Fibroblast of skin of left biceps (primary cell): Measurements from ENCODE around the gene TMEM132C.
"Not testable (repeated sequence)": the region's sequence is repeated elsewhere in the genome, so short reads cannot be mapped to it uniquely, and the experiment has no call there.

ENCODE experiments used
- DNase-seq, 2 experiments: peaks; one replicate each; pipeline ENCODE4 v3.0.0-alpha.2; 2013; ENCODE audit warnings: low read depth in 2 of 2

TMEM132C gene

GRCh38 chr12:128267131-128267622, at the start of gene TMEM132C:
Gene TMEM132C (plus strand): TSS chr12:128267170. CDS start chr12:128267403, 233 bp downstream.
- DNase-seq = no peak

GRCh38 chr12:128224226-128224625, 42.7 kb upstream of the TMEM132C start:
- DNase-seq = no peak

- no peak for DNase-seq
Observed at GRCh38 chr12:128228581-128228980, 38.4 kb upstream of the TMEM132C start.

- DNase-seq = no peak
Observed at GRCh38 chr12:128235635-128236417, 31.1 kb upstream of the TMEM132C start.

- DNase-seq = no peak
Observed at GRCh38 chr12:128236525-128236924, 30.4 kb upstream of the TMEM132C start.

- no peak for DNase-seq
Observed at GRCh38 chr12:128240745-128241144, 26.2 kb upstream of the TMEM132C start.

GRCh38 chr12:128245121-128245520, 21.8 kb upstream of the TMEM132C start:
- no peak for DNase-seq

- DNase-seq = no peak
Observed at GRCh38 chr12:128245905-128246304, 21.1 kb upstream of the TMEM132C start.

- no peak for DNase-seq
Observed at GRCh38 chr12:128250096-128250495, 16.9 kb upstream of the TMEM132C start.

GRCh38 chr12:128253829-128254228, 13.1 kb upstream of the TMEM132C start:
- not testable (repeated sequence) for DNase-seq

GRCh38 chr12:128258866-128259555, 8.0 kb upstream of the TMEM132C start:
- DNase-seq = no peak

GRCh38 chr12:128259556-128260070, 7.4 kb upstream of the TMEM132C start:
- DNase-seq = peak in 1 of 2 experiments; percentile 0

GRCh38 chr12:128261757-128262156, 5.2 kb upstream of the TMEM132C start:
- no peak for DNase-seq

GRCh38 chr12:128265566-128265965, 1.4 kb upstream of the TMEM132C start:
- no peak for DNase-seq

GRCh38 chr12:128266086-128266485, 884 bp upstream of the TMEM132C start:
- no peak for DNase-seq

- DNase-seq = no peak
Observed at GRCh38 chr12:128266541-128267130, 334 bp upstream of the TMEM132C start.

GRCh38 chr12:128267651-128268378, 845 bp downstream of the TMEM132C start:
- no peak for DNase-seq

- DNase-seq = no peak
Observed at GRCh38 chr12:128268379-128268995, 1.5 kb downstream of the TMEM132C start.

GRCh38 chr12:128269181-128269591, 2.2 kb downstream of the TMEM132C start:
- DNase-seq = no peak

- no peak for DNase-seq
Observed at GRCh38 chr12:128276471-128276870, 9.5 kb downstream of the TMEM132C start.

- no peak for DNase-seq
Observed at GRCh38 chr12:128286970-128287369, 20.0 kb downstream of the TMEM132C start.
